ENCODE measurements around the gene ZFYVE9. TPM values are rescaled to one million over a fixed set of nuclear protein-coding genes. Genes with fewer than 3 reads are reported as not detected.

The ZFYVE9 gene
- total and polyA plus RNA-seq, 2 of the 13 experiments (the other 11 are each of a cell fraction or from before 2014, with no cell fraction given) = 9.2 to 19.8 TPM

DNA sequence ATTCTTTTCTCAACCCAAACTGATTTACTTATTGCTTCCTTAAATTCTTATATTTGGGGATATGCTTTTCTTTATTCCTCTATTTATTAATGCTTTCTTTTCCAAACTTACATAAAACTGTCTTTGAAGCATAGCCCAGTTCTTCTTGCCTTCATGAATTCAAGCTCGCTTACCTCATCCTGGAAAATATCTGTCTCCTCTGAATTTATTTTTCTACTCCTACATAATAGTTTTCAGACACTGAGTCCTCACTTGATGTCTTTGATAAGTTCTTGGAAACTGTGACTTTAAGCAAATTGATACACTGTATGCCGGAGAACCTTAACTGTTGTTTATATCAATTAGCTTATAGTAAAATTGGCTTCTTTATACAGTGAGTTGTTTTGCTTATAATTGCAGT, 93.8 kb downstream of the ZFYVE9 start (continued):
- TF ChIP-seq EP300 (IDR thresholded peaks at IDR 0.05; ENCODE audit: low read depth in 2 of 2, low read length in 2 of 2) = no peak
- TF ChIP-seq EP300 (CRISPR knock-in tag; IDR thresholded peaks at IDR 0.05; ENCODE audit: borderline replicate concordance) = no peak
- TF ChIP-seq, protein P1, sequence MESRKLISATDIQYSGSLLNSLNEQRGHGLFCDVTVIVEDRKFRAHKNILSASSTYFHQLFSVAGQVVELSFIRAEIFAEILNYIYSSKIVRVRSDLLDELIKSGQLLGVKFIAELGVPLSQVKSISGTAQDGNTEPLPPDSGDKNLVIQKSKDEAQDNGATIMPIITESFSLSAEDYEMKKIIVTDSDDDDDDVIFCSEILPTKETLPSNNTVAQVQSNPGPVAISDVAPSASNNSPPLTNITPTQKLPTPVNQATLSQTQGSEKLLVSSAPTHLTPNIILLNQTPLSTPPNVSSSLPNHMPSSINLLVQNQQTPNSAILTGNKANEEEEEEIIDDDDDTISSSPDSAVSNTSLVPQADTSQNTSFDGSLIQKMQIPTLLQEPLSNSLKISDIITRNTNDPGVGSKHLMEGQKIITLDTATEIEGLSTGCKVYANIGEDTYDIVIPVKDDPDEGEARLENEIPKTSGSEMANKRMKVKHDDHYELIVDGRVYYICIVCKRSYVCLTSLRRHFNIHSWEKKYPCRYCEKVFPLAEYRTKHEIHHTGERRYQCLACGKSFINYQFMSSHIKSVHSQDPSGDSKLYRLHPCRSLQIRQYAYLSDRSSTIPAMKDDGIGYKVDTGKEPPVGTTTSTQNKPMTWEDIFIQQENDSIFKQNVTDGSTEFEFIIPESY (CRISPR knock-in tag; IDR thresholded peaks at IDR 0.05) = no peak
- TF ChIP-seq PCBP1 (IDR thresholded peaks at IDR 0.05; ENCODE audit: borderline replicate concordance, low read depth, low read length) = no peak
- TF ChIP-seq, protein P2, sequence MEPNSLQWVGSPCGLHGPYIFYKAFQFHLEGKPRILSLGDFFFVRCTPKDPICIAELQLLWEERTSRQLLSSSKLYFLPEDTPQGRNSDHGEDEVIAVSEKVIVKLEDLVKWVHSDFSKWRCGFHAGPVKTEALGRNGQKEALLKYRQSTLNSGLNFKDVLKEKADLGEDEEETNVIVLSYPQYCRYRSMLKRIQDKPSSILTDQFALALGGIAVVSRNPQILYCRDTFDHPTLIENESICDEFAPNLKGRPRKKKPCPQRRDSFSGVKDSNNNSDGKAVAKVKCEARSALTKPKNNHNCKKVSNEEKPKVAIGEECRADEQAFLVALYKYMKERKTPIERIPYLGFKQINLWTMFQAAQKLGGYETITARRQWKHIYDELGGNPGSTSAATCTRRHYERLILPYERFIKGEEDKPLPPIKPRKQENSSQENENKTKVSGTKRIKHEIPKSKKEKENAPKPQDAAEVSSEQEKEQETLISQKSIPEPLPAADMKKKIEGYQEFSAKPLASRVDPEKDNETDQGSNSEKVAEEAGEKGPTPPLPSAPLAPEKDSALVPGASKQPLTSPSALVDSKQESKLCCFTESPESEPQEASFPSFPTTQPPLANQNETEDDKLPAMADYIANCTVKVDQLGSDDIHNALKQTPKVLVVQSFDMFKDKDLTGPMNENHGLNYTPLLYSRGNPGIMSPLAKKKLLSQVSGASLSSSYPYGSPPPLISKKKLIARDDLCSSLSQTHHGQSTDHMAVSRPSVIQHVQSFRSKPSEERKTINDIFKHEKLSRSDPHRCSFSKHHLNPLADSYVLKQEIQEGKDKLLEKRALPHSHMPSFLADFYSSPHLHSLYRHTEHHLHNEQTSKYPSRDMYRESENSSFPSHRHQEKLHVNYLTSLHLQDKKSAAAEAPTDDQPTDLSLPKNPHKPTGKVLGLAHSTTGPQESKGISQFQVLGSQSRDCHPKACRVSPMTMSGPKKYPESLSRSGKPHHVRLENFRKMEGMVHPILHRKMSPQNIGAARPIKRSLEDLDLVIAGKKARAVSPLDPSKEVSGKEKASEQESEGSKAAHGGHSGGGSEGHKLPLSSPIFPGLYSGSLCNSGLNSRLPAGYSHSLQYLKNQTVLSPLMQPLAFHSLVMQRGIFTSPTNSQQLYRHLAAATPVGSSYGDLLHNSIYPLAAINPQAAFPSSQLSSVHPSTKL (CRISPR knock-in tag; IDR thresholded peaks at IDR 0.05) = no peak

DNA sequence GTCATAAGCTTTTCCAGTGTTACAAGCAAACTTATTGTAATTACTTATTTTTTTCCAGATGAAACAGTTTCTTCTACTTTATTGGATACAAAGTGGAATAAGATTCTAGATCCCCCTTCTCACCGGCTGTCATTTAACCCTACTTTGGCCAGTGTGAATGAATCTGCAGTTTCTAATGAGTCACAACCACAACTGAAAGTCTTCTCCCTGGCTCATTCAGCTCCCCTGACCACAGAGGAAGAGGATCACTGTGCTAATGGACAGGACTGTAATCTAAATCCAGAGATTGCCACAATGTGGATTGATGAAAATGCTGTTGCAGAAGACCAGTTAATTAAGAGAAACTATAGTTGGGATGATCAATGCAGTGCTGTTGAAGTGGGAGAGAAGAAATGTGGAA, 95.5 kb downstream of the ZFYVE9 start:
- no peak overlapping the region for H3K4me2 ChIP-seq (ENCODE audit: low read depth, low read length)
- no peak for ATAC-seq
- no peaks in the 10 kb centered on the region for H3K9me3 ChIP-seq (ENCODE audit: low read length)
- CTCF ChIA-PET (ENCODE audit: low intra/inter-chr PET ratio, low total read pairs) = no interaction called here
- no TSS peak for BruUV-seq (replicated peaks)
- no peak overlapping the region for H3K4me3 ChIP-seq (replicated peaks in 1 of 3; ENCODE audit: insufficient read depth in 1 of 3, low read depth in 2 of 3, low read length in 3 of 3)
- no peak overlapping the region for H2AFZ ChIP-seq (ENCODE audit: low read length)
- no peak for DNase-seq (ENCODE audit: low spot score)
- no peaks in the 10 kb centered on the region; a peak in 1 of 5 replicates for H3K27me3 ChIP-seq (ENCODE audit: control insufficient read depth in 1 of 2, insufficient read depth in 2 of 2, low read length in 2 of 2)
- H3K9ac ChIP-seq (ENCODE audit: insufficient read depth, low read depth, low read length) = no peak overlapping the region
- H3K27ac ChIP-seq (ENCODE audit: extremely low read length, insufficient read depth, low read length) = no peak overlapping the region
- H3K36me3 ChIP-seq (replicated peaks in 1 of 2; ENCODE audit: control insufficient read depth in 1 of 2, insufficient read depth in 2 of 2, low read length in 2 of 2) = peaks cover 3 to 19% of the 10 kb centered on the region in 2 experiments; a peak in 2 of 5 replicates
- 93% methylated on average over 1 of the region's 1 CpG for WGBS (ENCODE audit: low lambda C conversion rate)
- H4K20me1 ChIP-seq (ENCODE audit: insufficient read depth, low read length) = no peaks in the 10 kb centered on the region
- POLR2A ChIA-PET = no interaction called here
- peaks cover 10% of the 10 kb centered on the region for H3K4me1 ChIP-seq (ENCODE audit: insufficient read depth, low read length)
- intact Hi-C loops (cut with micrococcal nuclease; ENCODE audit: unreplicated experiment) = no loop called here
- FAIRE-seq = no peak
- in situ Hi-C loops (cut with HindIII; ENCODE audit: extremely low pct_ligation_motif_present, low pct_unique_long_range_greater_than_20kb) = no loop called here
- no peaks in the 10 kb centered on the region for H3K79me2 ChIP-seq (ENCODE audit: insufficient read depth, low read length)
- TF ChIP-seq CBFB (CRISPR knock-in tag; IDR thresholded peaks at IDR 0.05) (no peak), MEIS1 (CRISPR knock-in tag; IDR thresholded peaks at IDR 0.05; ENCODE audit: borderline replicate concordance) (no peak), THYN1 (CRISPR knock-in tag; IDR thresholded peaks at IDR 0.05; ENCODE audit: borderline replicate concordance, low read depth) (no peak), ZSCAN20 (CRISPR knock-in tag; IDR thresholded peaks at IDR 0.05; ENCODE audit: borderline replicate concordance) (no peak)
- TF ChIP-seq, protein P3, sequence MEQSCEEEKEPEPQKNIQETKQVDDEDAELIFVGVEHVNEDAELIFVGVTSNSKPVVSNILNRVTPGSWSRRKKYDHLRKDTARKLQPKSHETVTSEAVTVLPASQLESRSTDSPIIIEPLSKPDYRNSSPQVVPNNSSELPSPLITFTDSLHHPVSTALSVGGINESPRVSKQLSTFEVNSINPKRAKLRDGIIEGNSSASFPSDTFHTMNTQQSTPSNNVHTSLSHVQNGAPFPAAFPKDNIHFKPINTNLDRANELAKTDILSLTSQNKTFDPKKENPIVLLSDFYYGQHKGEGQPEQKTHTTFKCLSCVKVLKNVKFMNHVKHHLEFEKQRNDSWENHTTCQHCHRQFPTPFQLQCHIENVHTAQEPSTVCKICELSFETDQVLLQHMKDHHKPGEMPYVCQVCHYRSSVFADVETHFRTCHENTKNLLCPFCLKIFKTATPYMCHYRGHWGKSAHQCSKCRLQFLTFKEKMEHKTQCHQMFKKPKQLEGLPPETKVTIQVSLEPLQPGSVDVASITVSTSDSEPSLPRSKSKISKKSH (CRISPR knock-in tag; IDR thresholded peaks at IDR 0.05; ENCODE audit: borderline replicate concordance) = no peak

All from HepG2 (cell line).